SU-DHL-6 (cell line): Measurements from ENCODE around the gene PILRA.

Experiments used
- H2AFZ ChIP-seq: fragments of 200-600 bp; sonication (generic); 2 replicates; pipeline ENCODE4 v1.6.1; 2014; ENCODE audit warnings: low read depth, mild to moderate bottlenecking, moderate library complexity, mixed read lengths, antibody characterized with exemption, low read length; ENCODE audit not compliant: severe bottlenecking
- H3F3A ChIP-seq: fragments of 200-600 bp; shearing (Covaris generic); 2 replicates; pipeline ENCODE4 v1.6.0; 2016; ENCODE audit warnings: antibody characterized with exemption, mild to moderate bottlenecking; ENCODE audit not compliant: insufficient read depth
- H3K27ac ChIP-seq: fragments of 200-600 bp; sonication (generic); 2 replicates; pipeline ENCODE4 v1.5.1; 2016; ENCODE audit warnings: low read depth, mild to moderate bottlenecking, low read length, moderate library complexity, mixed read lengths
- H3K27me3 ChIP-seq: fragments of 200-600 bp; sonication (generic), shearing (Covaris generic); 2 replicates; pipeline ENCODE4 v1.6.0; 2014; ENCODE audit warnings: mild to moderate bottlenecking, low read length
- H3K36me3 ChIP-seq: fragments of 200-600 bp; sonication (generic); 2 replicates; pipeline ENCODE4 v1.6.1; 2014; ENCODE audit warnings: mild to moderate bottlenecking, low read length, mixed read lengths
- H3K4me2 ChIP-seq: fragments of 300-600, 200-600 bp; shearing (Covaris generic), sonication (generic); 2 replicates; pipeline ENCODE4 v1.6.0; 2014; ENCODE audit warnings: low read length, low read depth, mild to moderate bottlenecking; ENCODE audit not compliant: poor library complexity, severe bottlenecking
- H3K4me3 ChIP-seq: fragments of 200-600 bp; sonication (generic); 2 replicates; pipeline ENCODE4 v1.5.1; 2014; ENCODE audit warnings: antibody characterized with exemption, low read length, mild to moderate bottlenecking, mixed read lengths; ENCODE audit not compliant: insufficient read depth, poor library complexity, severe bottlenecking
- H3K79me2 ChIP-seq: fragments of 200-600 bp; sonication (generic); 2 replicates; pipeline ENCODE4 v1.6.1; 2014; ENCODE audit warnings: mild to moderate bottlenecking, low read length, moderate library complexity; ENCODE audit not compliant: insufficient read depth
- H3K9ac ChIP-seq: fragments of 200-600 bp; sonication (generic); 2 replicates; pipeline ENCODE4 v1.7.0; 2014; ENCODE audit warnings: mild to moderate bottlenecking, low read length
- H3K9me2 ChIP-seq: fragments of 200-600 bp; sonication (generic); replicated peaks from 2 replicates; pipeline ENCODE4 v1.6.1; 2014; ENCODE audit warnings: low read length; ENCODE audit not compliant: insufficient read depth
- H3K9me3 ChIP-seq: fragments of 200-600 bp; sonication (generic); 2 replicates; pipeline ENCODE4 v1.6.1; 2014; ENCODE audit warnings: low read length, mixed read lengths; ENCODE audit not compliant: insufficient read depth
- H4K20me1 ChIP-seq: fragments of 200-600 bp; sonication (generic); 2 replicates; pipeline ENCODE4 v1.6.1; 2014; ENCODE audit warnings: low read depth, mild to moderate bottlenecking, antibody characterized with exemption, low read length, moderate library complexity, mixed read lengths
- EZH2phosphoT487 ChIP-seq: fragments of 200-600 bp; sonication (generic), shearing (Covaris generic); conservative IDR thresholded peaks from 2 replicates; pipeline ENCODE4 v1.6.1; 2018; ENCODE audit warnings: mild to moderate bottlenecking, antibody characterized with exemption, low read length, moderate library complexity, mixed read lengths
- TF ChIP-seq, protein P1 (sequence below): fragments of 200-600 bp; sonication (generic); IDR thresholded peaks from one replicate; pipeline ENCODE4 v1.5.1; 2017; ENCODE audit warnings: antibody characterized with exemption, mild to moderate bottlenecking, low read length, moderate library complexity; ENCODE audit not compliant: insufficient read depth, poor library complexity, severe bottlenecking

PILRA gene

DNA sequence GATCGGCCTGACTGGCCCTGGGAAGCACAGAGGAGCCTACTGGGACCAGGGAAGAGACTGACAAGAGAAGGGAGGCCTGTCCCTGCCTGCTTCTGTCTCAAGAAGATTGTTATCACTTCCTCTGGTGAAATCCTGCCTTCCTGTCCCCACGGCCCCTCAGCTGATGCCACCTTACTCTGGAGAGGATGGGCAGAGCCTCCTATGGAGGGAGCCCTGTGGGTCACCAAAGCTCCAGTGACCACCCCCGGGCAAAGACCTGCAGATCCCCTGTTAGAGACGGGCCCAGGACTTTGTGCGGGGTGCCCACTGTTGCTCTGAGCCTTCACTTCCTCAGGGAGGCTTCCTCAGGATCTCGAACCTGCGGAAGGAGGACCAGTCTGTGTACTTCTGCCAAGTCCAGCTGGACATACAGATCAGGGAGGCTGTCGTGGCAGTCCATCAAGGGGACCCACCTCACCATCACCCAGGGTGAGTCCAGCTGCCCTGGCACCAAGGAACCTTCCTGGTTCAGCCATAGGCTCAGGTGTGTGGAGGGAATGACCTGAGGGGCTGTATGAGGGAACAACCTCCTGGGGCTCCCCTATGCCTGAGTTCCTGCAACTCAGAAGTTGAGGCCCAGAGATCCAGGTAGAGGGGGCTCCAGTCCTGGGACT lies 16.7 kb upstream of the PILRA start:
- no peaks in the 10 kb centered on the region for H3F3A ChIP-seq
- no peak overlapping the region for H3K4me3 ChIP-seq
- no peak overlapping the region for H3K4me2 ChIP-seq
- no peaks in the 10 kb centered on the region for H3K27me3 ChIP-seq
- TF ChIP-seq EZH2phosphoT487 = no peak
- TF ChIP-seq, protein P1, sequence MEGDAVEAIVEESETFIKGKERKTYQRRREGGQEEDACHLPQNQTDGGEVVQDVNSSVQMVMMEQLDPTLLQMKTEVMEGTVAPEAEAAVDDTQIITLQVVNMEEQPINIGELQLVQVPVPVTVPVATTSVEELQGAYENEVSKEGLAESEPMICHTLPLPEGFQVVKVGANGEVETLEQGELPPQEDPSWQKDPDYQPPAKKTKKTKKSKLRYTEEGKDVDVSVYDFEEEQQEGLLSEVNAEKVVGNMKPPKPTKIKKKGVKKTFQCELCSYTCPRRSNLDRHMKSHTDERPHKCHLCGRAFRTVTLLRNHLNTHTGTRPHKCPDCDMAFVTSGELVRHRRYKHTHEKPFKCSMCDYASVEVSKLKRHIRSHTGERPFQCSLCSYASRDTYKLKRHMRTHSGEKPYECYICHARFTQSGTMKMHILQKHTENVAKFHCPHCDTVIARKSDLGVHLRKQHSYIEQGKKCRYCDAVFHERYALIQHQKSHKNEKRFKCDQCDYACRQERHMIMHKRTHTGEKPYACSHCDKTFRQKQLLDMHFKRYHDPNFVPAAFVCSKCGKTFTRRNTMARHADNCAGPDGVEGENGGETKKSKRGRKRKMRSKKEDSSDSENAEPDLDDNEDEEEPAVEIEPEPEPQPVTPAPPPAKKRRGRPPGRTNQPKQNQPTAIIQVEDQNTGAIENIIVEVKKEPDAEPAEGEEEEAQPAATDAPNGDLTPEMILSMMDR = no peak
- no peak overlapping the region for H3K9ac ChIP-seq
- H2AFZ ChIP-seq = no peak overlapping the region
- H3K9me3 ChIP-seq = no peaks in the 10 kb centered on the region
- peaks cover 13% of the 10 kb centered on the region; the same call in 1 of the 2 replicates for H3K36me3 ChIP-seq
- no peak overlapping the region for H3K27ac ChIP-seq
- H4K20me1 ChIP-seq = no peaks in the 10 kb centered on the region
- no peaks in the 10 kb centered on the region for H3K9me2 ChIP-seq
- no peaks in the 10 kb centered on the region for H3K79me2 ChIP-seq

- H2AFZ ChIP-seq = no peak overlapping the region
- H3F3A ChIP-seq = 0 out of 2 replicates have a peak, but pooled peaks cover 2% of the 10 kb centered on the region
- H3K79me2 ChIP-seq = no peaks in the 10 kb centered on the region
- no peak overlapping the region for H3K4me3 ChIP-seq
- no peaks in the 10 kb centered on the region for H3K27me3 ChIP-seq
- no peak overlapping the region for H3K4me2 ChIP-seq
- H3K27ac ChIP-seq = no peak overlapping the region
- H3K9ac ChIP-seq = no peak overlapping the region
- no peaks in the 10 kb centered on the region for H3K9me3 ChIP-seq
- no peaks in the 10 kb centered on the region for H3K9me2 ChIP-seq
- TF ChIP-seq, protein P1 = no peak
- TF ChIP-seq EZH2phosphoT487 = no peak
- H3K36me3 ChIP-seq = peaks cover 19% of the 10 kb centered on the region; the same call in 1 of the 2 replicates
- no peaks in the 10 kb centered on the region for H4K20me1 ChIP-seq
Measured at GRCh38 chr7:100357131-100357561, 16.1 kb upstream of the PILRA start.

DNA sequence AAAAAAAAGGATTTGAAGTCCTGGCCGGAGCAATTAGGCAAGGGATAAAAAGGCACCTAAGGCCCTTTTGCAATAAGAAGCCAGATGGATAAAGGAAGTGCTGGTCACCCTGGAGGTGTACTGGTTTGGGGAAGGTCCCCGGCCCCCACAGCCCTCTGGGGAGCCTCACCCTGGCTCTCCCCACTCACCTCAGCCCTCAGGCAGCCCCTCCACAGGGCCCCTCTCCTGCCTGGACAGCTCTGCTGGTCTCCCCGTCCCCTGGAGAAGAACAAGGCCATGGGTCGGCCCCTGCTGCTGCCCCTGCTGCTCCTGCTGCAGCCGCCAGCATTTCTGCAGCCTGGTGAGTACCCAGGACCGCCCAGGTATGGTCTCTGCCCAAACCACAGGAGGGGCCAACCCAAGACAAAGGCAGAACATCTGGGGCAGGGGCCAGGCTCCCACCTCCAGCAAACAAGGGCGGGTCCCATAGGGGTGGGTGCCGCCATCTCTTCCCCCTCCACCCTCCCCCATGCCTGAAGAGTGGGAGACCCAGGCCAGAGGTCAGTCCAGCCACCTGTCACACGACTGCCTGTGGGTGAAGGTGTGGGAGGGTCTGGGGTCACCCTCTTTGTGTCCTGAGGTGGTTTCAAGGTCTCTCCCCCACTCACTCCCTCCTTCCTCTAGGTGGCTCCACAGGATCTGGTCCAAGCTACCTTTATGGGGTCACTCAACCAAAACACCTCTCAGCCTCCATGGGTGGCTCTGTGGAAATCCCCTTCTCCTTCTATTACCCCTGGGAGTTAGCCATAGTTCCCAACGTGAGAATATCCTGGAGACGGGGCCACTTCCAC lies 15.0 kb upstream of the PILRA start, which contains the start of gene PILRB:
Gene PILRB (plus strand): TSS at position 91 of the 830 bp plus-strand sequence. CDS start 186 bp downstream, at position 277.
- Histone ChIP-seq H3K9me3 (no peaks in the 10 kb centered on the region), H3F3A (peaks cover 8% of the 10 kb centered on the region; the same call in 1 of the 2 replicates), H3K9me2 (no peaks in the 10 kb centered on the region), H2AFZ (no peak within 1 kb of the TSS), H3K36me3 (peaks cover 27% of the 10 kb centered on the region; the same call in 1 of the 2 replicates), H3K27ac (no peak within 1 kb of the TSS), H3K79me2 (no peaks in the 10 kb centered on the region), H3K4me2 (no peak within 1 kb of the TSS), H3K4me3 (no peak within 1 kb of the TSS), H4K20me1 (no peaks in the 10 kb centered on the region), H3K27me3 (no peaks in the 10 kb centered on the region), H3K9ac (no peak within 1 kb of the TSS)
- TF ChIP-seq EZH2phosphoT487 = no peak
- TF ChIP-seq, protein P1 = peak; percentile 20
